Endothelial cell of umbilical vein (primary cell): ENCODE measurements around the gene CTSD.

Source experiments
- CTCF ChIP-seq, 2 donors: IDR thresholded peaks; 1 replicate in 1 of 2; 2 replicates in 1 of 2; pipeline ENCODE4 v1.5.1; 2011; ENCODE audit warnings: low read length in 2 of 2, mild to moderate bottlenecking in 2 of 2, moderate library complexity in 2 of 2, control low read depth in 1 of 2, inconsistent platforms in 1 of 2, low read depth in 1 of 2; ENCODE audit not compliant: insufficient read depth in 1 of 2; ENCODE audit errors: extremely low read depth in 1 of 2
- MYC ChIP-seq: IDR thresholded peaks from one replicate; pipeline ENCODE4 v1.6.1; 2011; ENCODE audit warnings: mild to moderate bottlenecking, low read depth, low read length
- POLR2A ChIP-seq: IDR thresholded peaks from 2 replicates; pipeline ENCODE4 v1.6.1; 2012; ENCODE audit warnings: low read depth, mild to moderate bottlenecking, control low read depth, low read length
- POLR2AphosphoS5 ChIP-seq: IDR thresholded peaks from 2 replicates; pipeline ENCODE4 v1.6.1; 2012; ENCODE audit warnings: low read depth, mild to moderate bottlenecking, control low read depth, low read length, moderate library complexity; ENCODE audit not compliant: insufficient read depth

- TF ChIP-seq POLR2A (no peak), CTCF (IDR thresholded peaks at IDR 0.05; ENCODE audit: extremely low read depth in 1 of 2, insufficient read depth in 1 of 2, low read depth in 1 of 2, low read length in 2 of 2) (no peak), POLR2AphosphoS5 (no peak), MYC (no peak)
These were observed 29.4 kb upstream of the CTSD start for GRCh38 chr11:1793081-1793480.
